Left lung (tissue), 10 donors: Measurements from ENCODE around the gene PNPLA7. TPM values are rescaled to one million over a fixed set of nuclear protein-coding genes. Genes with fewer than 3 reads are reported as not detected.
"Not testable (repeated sequence)": the region's sequence is repeated elsewhere in the genome, so short reads cannot be mapped to it uniquely, and the experiment has no call there.

Experiments
- ATAC-seq: fragments of 200-7000 bp; cut with Tn5 transposase; one replicate; pipeline ENCODE4 v1.9.1; 2020; ENCODE audit warnings: moderate library complexity
- DNase-seq, 4 donors: peaks; one replicate each; pipeline ENCODE4 v3.0.0-alpha.2; 2013 to 2020
- H3K27ac ChIP-seq, 2 donors: fragments of 200-600 bp; sonication (generic) in 1 of 2; one replicate each; pipeline versions ENCODE4 v1.5.0 to v1.8.0; 2020 to 2021
- H3K27me3 ChIP-seq, 2 donors: fragments of 200-600 bp; sonication (generic) in 1 of 2; one replicate each; pipeline versions ENCODE4 v1.5.0 to v1.8.0; 2020 to 2021
- H3K36me3 ChIP-seq, 2 donors: fragments of 200-600 bp; sonication (generic) in 1 of 2; one replicate each; pipeline versions ENCODE4 v1.5.0 to v1.8.0; 2020 to 2021
- H3K4me1 ChIP-seq, 2 donors: fragments of 200-600 bp; one replicate each; pipeline ENCODE4 v1.8.0; 2021
- H3K4me3 ChIP-seq, 2 donors: fragments of 200-600 bp; sonication (generic) in 1 of 2; one replicate each; pipeline versions ENCODE4 v1.5.0 to v1.8.0; 2020 to 2021; ENCODE audit warnings: mild to moderate bottlenecking in 1 of 2
- H3K9me3 ChIP-seq, 2 donors: fragments of 200-600 bp; sonication (generic) in 1 of 2; one replicate each; pipeline versions ENCODE4 v1.5.0 to v1.8.0; 2020 to 2021
- intact Hi-C, 2 donors: fragments of 100-400 bp; cut with DNase I; formaldehyde crosslinking; loops; one replicate each; pipeline versions ENCODE4 v1.11.2 to v1.14.2; 2022
- polyA plus RNA-seq, 6 donors: library from polyadenylated mRNA; unstranded; fragments of 120-200 nt; gene quantifications; one replicate each; pipeline ENCODE4 v1.2.1, GENCODE V29; 2013; ENCODE audit not compliant: insufficient read length in 6 of 6
- total RNA-seq, 2 donors: library from RNA; stranded (reverse); fragmentation: NEBNext Ultra II Directional; extraction: Animal tissue kit (Norgen Biotek cat#: 25700); gene quantifications; one replicate each; pipeline ENCODE4 v1.2.1, GENCODE V29; 2021
- TF ChIP-seq, protein P1 (sequence below), 2 donors: fragments of 200-600 bp; sonication (generic) in 1 of 2; IDR thresholded peaks; one replicate each; pipeline versions ENCODE4 v1.5.0 to v1.8.0; 2021; ENCODE audit warnings: antibody characterized with exemption in 2 of 2
- donor health status: DM: no; HTN: yes; CAD: no.
- donor health status: DM: no; HTN: no; CAD: no.

The PNPLA7 gene
- total and polyA plus RNA-seq, 8 donors = 2.9 to 8.9 (median 4.9) TPM

DNA sequence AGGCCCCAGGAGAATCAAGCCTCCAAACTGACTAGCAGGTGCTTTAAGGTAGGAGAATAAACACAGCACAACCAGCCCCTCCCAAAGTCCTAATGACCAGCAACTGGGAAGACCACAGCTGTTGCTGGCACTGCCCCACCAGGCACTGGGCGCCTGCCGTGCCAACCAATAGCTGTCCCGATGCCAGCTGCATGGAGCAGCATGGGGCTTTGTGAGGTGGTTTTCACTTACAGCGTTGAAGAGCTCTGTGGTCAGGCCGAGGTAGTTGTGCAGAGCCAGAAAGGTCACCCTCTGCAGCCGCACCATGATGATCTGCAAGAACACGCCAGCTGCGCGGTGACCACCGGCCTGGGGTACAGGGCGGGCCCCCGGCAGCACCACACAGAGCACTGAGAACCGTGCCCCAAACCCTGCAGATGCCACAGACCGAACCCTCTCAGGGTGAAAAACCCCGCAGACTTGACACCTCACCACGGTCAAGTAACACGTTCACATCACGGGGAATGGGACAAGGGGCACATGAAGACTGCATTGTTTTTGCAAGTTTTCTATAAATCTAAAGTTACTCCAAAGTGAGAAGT, 28.7 kb downstream of the PNPLA7 start:
- Histone ChIP-seq H3K36me3 (no peaks in the 10 kb centered on the region), H3K9me3 (no peaks in the 10 kb centered on the region), H3K27ac (no peak overlapping the region), H3K4me3 (no peak overlapping the region), H3K4me1 (peaks cover 0 to 2% of the 10 kb centered on the region in 2 donors), H3K27me3 (no peaks in the 10 kb centered on the region)
- intact Hi-C loops = no loop called here
- ATAC-seq = no peak
- TF ChIP-seq, protein P1, sequence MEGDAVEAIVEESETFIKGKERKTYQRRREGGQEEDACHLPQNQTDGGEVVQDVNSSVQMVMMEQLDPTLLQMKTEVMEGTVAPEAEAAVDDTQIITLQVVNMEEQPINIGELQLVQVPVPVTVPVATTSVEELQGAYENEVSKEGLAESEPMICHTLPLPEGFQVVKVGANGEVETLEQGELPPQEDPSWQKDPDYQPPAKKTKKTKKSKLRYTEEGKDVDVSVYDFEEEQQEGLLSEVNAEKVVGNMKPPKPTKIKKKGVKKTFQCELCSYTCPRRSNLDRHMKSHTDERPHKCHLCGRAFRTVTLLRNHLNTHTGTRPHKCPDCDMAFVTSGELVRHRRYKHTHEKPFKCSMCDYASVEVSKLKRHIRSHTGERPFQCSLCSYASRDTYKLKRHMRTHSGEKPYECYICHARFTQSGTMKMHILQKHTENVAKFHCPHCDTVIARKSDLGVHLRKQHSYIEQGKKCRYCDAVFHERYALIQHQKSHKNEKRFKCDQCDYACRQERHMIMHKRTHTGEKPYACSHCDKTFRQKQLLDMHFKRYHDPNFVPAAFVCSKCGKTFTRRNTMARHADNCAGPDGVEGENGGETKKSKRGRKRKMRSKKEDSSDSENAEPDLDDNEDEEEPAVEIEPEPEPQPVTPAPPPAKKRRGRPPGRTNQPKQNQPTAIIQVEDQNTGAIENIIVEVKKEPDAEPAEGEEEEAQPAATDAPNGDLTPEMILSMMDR (IDR thresholded peaks at IDR 0.05) = no peak
- DNase-seq = peak in 1 of 4 donors; percentile 21

DNA sequence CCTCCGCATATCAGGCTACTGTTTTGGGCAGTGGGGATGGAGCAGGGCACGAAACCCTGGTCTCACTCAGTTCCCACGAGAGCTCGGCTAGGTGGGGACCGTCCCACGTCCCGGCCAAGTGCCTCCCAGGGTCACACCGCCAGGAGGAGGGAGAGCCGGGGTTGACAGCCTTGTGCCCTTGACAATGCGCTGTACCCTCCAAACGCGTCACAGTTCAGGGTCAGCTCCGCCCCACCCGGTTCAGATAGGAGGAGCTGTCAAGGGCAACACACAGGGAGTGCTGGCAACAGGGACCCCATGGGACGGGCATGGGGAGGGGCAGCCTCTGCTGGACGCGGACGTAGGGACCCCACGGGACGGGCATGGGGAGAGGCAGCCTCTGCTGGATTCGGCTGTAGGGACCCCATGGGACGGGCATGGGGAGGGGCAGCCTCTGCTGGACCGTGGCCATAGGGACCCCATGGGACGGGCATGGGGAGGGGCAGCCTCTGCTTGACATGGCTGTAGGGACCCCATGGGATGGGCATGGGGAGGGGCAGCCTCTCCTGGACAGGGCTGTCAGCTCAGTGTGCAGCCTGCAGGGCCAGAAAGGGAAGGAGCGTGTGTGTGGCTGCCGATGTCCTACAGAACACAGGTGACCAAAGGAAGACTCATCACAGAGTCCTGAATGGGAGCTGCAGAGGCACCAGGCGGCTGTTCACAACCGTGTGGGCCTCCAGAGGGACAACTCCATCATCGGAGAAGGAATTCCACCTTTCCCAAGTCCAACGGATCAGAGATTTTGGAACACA, 29.4 kb downstream of the PNPLA7 start:
- peak in 1 of 4 donors; percentile 47 for DNase-seq
- no peaks in the 10 kb centered on the region for H3K27me3 ChIP-seq
- no peak overlapping the region for H3K4me3 ChIP-seq
- TF ChIP-seq, protein P1 (IDR thresholded peaks at IDR 0.05) = no peak
- peaks cover 0 to 2% of the 10 kb centered on the region in 2 donors for H3K4me1 ChIP-seq
- H3K9me3 ChIP-seq = no peaks in the 10 kb centered on the region
- H3K27ac ChIP-seq = no peak overlapping the region
- intact Hi-C loops = no loop called here
- no peak for ATAC-seq
- no peaks in the 10 kb centered on the region for H3K36me3 ChIP-seq

DNA sequence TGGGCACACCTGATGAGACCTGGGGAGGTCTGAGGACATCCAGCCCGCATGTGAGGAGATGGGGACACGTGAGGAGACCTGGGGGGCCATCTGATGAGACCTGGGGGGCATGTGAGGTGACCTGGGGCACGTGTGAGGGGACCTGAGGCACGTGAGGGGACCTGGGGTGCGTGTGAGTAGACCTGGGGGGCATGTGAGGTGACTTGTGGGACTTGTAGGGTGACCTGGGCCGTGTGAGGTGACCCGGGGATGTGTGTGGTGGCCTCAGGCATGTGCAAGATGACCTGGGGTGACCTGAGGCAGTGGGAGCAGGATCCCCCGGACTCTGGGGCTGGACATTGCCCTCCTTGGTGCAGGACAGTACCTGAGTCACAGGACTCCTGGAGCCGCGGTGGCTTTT, 30.6 kb downstream of the PNPLA7 start:
- H3K4me1 ChIP-seq = no peaks in the 10 kb centered on the region
- H3K4me3 ChIP-seq = no peak overlapping the region
- H3K27me3 ChIP-seq = no peaks in the 10 kb centered on the region
- ATAC-seq = no peak
- no peaks in the 10 kb centered on the region for H3K36me3 ChIP-seq
- no peaks in the 10 kb centered on the region for H3K9me3 ChIP-seq
- TF ChIP-seq, protein P1 (IDR thresholded peaks at IDR 0.05) = no peak
- intact Hi-C loops = no loop called here
- peak in 1 of 4 donors; percentile 45 for DNase-seq
- no peak overlapping the region for H3K27ac ChIP-seq

DNA sequence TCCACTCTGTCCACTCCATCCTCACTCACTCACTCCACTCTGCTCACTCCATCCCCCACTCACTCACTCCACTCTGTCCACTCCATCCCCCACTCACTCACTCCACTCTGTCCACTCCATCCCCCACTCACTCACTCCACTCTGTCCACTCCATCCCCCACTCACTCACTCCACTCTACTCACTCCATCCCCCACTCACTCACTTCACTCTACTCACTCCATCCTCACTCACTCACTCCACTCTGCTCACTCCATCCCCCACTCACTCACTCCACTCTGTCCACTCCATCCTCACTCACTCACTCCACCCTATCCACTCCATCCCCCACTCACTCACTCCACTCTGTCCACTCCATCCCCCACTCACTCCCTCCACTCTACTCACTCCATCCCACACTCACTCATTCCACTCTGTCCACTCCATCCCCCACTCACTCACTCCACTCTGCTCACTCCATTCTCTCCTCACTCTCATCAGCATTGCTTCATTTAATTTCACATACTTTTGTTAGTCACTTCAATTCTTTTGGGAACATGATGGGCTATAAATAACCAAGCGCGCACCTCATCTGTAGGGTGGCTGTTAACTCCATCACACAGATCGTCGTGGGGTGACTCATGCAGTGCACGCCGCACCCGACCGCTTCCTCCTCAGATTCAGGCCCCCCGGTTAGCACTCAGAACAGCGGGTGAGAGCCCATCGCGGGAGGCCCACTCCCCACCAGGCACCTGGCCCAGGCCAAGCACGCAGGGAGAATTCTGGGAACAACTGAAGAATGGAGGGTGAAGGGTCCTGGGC, 31.3 kb downstream of the PNPLA7 start:
- H3K27me3 ChIP-seq, H3K36me3 ChIP-seq, H3K9me3 ChIP-seq, H3K4me3 ChIP-seq, H3K4me1 ChIP-seq, intact Hi-C loops, H3K27ac ChIP-seq, ATAC-seq: not testable (repeated sequence)
- peak in 1 of 4 donors; percentile 42 for DNase-seq

DNA sequence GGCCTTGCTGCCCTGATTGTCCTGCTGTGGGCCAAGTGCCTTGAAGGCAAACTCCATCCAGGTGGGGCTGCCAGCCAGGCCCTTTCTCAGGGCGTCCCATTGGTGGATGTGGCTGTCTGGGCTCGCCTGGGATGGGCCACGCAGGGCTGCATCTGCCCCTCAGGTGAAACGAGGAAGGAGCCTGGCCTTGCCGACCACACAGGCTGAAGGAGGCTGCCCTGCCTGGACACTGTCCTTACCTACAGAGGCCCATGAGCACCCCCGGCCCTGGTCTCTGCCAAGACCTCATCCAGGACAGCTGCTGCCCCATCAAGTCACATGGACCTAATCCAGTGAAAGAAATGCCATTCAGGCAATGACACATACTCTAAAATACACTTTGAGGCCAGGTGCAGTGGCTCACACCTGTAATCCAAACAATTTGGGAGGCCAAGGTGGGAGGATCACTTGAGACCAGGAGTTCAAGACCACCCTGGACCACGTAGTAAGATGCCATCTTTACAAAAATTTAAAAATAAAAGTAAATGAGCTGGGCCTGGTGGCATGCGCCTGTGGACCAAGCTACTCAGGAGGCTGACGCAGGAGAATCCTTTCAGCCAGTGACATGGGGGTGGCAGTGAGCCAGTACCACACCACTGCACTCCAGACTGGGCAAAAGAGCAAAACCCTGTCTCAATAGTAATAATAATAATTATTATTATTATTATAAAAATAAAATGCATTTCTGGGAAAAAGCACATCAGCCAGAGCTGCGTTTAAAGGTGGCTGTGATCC, 33.9 kb downstream of the PNPLA7 start:
- H3K9me3 ChIP-seq = no peaks in the 10 kb centered on the region
- no peaks in the 10 kb centered on the region for H3K27me3 ChIP-seq
- no peak overlapping the region for H3K4me3 ChIP-seq
- TF ChIP-seq, protein P1 (IDR thresholded peaks at IDR 0.05) = no peak
- H3K36me3 ChIP-seq = no peaks in the 10 kb centered on the region
- intact Hi-C loops = no loop called here
- ATAC-seq = no peak
- peak in 1 of 4 donors; percentile 61 for DNase-seq
- no peak overlapping the region for H3K27ac ChIP-seq
- H3K4me1 ChIP-seq = no peaks in the 10 kb centered on the region
